Activated naive CD4-positive, alpha-beta T cell treated with Interleukin-2 at 50 U/mL for 16 hours (primary cell): Measurements from ENCODE around the gene LRRC75B.
"Not testable (repeated sequence)": the region's sequence is repeated elsewhere in the genome, so short reads cannot be mapped to it uniquely, and the experiment has no call there.

ENCODE experiments used
- DNase-seq: peaks from one replicate; pipeline ENCODE4 v3.0.0-alpha.2; 2020

LRRC75B gene

GRCh38 chr22:24552503-24553286, 40.2 kb downstream of the LRRC75B start:
- DNase-seq = not testable (repeated sequence)

DNA sequence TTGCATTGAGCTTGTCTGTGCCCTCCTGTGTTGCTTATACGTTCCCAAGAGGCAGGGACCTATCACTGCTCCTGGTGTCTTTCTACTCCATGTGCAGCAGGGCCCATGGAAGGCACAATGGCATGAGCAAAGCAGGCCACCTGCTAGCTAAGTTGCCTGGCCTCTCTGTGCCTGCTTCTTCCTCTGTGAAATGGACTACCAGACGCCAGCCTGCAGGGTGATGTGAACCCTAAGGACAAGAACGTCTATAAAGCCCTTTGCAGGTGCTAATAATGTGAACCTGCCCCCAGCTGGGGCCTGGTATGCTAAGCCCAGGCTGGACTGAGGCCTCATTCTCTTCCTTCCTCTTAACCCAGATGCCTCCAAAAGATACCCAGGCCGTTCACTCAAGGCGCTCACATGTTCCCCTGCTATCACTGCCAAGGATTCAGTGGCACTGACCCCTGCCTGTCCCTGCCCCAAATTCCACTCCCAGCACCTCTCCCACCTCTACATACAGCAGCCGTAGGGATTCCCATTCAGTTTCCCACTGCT, 41.9 kb downstream of the LRRC75B start:
- no peak for DNase-seq

GRCh38 chr22:24550028-24550901, 42.6 kb downstream of the LRRC75B start:
- no peak for DNase-seq

GRCh38 chr22:24548812-24549211, 44.1 kb downstream of the LRRC75B start:
- no peak for DNase-seq

GRCh38 chr22:24543679-24544243, 49.1 kb downstream of the LRRC75B start:
- no peak for DNase-seq

GRCh38 chr22:24543185-24543601, 49.7 kb downstream of the LRRC75B start:
- no peak for DNase-seq

DNA sequence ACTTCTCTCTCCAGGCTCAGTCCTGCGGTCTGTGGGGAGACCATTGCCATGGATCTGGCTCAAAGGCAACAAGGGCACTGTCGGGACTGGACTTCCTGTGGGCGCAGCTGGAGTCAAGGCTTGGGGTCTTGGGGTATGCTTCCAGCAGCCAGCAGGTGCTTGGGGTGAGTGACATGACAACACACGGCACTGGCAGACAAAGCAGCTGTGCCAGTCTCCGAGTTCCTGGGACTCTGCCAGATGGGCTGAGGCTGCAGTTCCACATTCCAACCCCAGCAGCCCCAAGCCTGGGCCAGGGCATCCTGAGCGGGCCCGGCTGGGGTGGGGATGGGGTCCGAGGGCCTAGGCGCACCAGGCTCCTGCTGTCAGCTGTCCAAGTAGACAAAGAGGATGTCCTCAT, 50.2 kb downstream of the LRRC75B start:
- no peak for DNase-seq

DNA sequence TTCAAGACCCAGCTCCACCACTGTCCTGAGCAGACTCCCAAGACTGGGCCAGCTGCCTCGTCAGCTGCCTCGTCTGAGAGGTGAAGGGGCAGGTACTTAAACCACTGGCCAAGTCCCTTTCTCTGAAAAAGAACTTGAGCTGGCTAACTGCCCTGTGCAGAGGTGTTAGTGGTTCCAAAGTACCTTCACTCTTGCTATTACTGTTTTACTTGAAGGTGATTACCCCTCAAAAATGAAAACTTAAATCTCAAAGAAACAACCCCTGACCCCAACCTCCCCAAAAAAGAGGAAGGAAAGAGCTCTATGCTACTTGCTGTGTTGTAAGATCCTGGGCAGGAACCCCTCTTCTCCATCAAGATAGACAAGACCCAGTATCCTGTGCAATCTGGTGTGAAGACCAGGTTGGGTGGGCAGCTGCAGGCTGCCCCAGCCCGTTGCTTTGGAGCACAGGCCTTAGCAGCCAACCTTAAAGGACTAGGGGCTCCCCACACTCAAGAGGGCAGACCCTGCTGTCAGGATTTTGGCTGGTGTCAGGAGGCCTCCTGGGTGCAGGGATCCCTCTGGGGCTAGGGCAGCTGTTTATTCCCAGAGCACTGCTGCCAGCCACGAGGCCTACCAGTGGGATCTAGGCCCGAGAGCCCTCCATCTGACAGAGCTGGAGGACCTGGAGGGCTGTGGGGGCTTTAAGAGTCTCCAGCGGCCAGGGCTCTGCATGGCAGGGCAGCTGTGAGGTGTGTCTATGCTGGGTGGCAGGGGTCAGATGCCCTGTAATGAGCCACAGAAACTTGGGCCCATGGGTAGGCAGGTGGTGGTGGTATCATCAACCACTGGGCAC, 51.0 kb downstream of the LRRC75B start:
- no peak for DNase-seq

GRCh38 chr22:24540470-24540869, 52.4 kb downstream of the LRRC75B start:
- no peak for DNase-seq

- no peak for DNase-seq
Measured at GRCh38 chr22:24536089-24536488, 56.8 kb downstream of the LRRC75B start.
